ENCODE results near the gene CYBA. TPM values are rescaled to one million over a fixed set of nuclear protein-coding genes. Genes with fewer than 3 reads are reported as not detected.

CYBA gene
- total and polyA plus RNA-seq, 9 of the 15 experiments (the other 6 are each of a cell fraction or from before 2014, with no cell fraction given), result 0.34 to 683 (median 93.0) TPM

DNA sequence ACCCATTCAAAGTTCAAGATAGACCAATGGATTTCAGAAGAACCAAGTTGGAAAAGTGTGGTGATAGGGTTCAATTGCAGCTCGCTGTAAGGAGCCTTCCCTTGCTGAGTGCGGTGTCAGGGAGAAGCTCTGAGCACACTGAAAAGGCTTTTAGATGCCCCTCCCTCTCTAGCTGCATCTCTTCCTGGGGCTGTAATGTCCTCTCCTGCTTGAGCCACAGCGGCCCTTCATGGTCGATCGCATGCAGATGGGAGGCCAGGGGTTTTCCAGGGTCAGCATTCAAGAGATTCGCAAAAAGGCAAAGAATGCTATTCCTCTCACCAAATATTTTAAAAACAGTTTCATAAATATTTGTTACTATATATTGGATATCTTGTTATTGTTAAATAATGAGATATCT, 56.9 kb downstream of the CYBA start (continued):
- no peak for TF ChIP-seq ZC3H11A (IDR thresholded peaks at IDR 0.05; ENCODE audit: low read depth, low read length)

DNA sequence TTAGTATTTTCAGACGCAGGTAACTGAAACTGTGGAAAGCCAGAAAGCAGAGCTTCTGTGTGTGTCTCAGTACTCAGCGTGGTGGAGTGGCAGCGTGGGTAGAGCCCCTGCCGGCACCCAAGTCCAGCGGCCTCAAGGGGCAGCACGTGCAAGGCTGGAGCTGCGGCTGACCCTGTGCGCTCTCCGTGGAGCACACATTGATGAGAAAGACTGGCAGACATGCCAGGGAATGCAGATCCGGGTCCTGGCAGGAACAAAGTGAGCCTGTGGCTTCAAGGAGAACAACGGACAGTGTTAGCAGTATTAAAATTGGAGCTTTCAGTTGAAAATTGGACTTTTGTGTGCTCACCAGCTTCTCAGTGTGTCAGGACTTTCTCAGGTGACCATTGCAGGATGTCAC, 57.4 kb downstream of the CYBA start:
- no peak overlapping the region for H3K27ac ChIP-seq (ENCODE audit: extremely low read depth, low read depth, low read length)
- intact Hi-C loops (cut with micrococcal nuclease) (no loop called here), in situ Hi-C loops (cut with MboI) (no loop called here)
- no TSS peak for BruUV-seq (replicated peaks)
- H2AFZ ChIP-seq (ENCODE audit: low read depth, low read length), result no peak overlapping the region
- H3K4me3 ChIP-seq, result no peak overlapping the region
- WGBS (ENCODE audit: insufficient coverage, low coverage, missing lambda C conversion rate), result 95% methylated on average over 11 of the region's 11 CpGs
- no peak overlapping the region for H3K9ac ChIP-seq (ENCODE audit: insufficient read depth in 1 of 2, low read depth in 2 of 2, low read length in 2 of 2)
- TF ChIP-seq, protein P1, sequence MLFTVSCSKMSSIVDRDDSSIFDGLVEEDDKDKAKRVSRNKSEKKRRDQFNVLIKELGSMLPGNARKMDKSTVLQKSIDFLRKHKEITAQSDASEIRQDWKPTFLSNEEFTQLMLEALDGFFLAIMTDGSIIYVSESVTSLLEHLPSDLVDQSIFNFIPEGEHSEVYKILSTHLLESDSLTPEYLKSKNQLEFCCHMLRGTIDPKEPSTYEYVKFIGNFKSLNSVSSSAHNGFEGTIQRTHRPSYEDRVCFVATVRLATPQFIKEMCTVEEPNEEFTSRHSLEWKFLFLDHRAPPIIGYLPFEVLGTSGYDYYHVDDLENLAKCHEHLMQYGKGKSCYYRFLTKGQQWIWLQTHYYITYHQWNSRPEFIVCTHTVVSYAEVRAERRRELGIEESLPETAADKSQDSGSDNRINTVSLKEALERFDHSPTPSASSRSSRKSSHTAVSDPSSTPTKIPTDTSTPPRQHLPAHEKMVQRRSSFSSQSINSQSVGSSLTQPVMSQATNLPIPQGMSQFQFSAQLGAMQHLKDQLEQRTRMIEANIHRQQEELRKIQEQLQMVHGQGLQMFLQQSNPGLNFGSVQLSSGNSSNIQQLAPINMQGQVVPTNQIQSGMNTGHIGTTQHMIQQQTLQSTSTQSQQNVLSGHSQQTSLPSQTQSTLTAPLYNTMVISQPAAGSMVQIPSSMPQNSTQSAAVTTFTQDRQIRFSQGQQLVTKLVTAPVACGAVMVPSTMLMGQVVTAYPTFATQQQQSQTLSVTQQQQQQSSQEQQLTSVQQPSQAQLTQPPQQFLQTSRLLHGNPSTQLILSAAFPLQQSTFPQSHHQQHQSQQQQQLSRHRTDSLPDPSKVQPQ (CRISPR knock-in tag; IDR thresholded peaks at IDR 0.05; ENCODE audit: borderline replicate concordance), result no peak
- no peak for TF ChIP-seq GATA2 (CRISPR knock-in tag; IDR thresholded peaks at IDR 0.05)
- TF ChIP-seq, protein P2, sequence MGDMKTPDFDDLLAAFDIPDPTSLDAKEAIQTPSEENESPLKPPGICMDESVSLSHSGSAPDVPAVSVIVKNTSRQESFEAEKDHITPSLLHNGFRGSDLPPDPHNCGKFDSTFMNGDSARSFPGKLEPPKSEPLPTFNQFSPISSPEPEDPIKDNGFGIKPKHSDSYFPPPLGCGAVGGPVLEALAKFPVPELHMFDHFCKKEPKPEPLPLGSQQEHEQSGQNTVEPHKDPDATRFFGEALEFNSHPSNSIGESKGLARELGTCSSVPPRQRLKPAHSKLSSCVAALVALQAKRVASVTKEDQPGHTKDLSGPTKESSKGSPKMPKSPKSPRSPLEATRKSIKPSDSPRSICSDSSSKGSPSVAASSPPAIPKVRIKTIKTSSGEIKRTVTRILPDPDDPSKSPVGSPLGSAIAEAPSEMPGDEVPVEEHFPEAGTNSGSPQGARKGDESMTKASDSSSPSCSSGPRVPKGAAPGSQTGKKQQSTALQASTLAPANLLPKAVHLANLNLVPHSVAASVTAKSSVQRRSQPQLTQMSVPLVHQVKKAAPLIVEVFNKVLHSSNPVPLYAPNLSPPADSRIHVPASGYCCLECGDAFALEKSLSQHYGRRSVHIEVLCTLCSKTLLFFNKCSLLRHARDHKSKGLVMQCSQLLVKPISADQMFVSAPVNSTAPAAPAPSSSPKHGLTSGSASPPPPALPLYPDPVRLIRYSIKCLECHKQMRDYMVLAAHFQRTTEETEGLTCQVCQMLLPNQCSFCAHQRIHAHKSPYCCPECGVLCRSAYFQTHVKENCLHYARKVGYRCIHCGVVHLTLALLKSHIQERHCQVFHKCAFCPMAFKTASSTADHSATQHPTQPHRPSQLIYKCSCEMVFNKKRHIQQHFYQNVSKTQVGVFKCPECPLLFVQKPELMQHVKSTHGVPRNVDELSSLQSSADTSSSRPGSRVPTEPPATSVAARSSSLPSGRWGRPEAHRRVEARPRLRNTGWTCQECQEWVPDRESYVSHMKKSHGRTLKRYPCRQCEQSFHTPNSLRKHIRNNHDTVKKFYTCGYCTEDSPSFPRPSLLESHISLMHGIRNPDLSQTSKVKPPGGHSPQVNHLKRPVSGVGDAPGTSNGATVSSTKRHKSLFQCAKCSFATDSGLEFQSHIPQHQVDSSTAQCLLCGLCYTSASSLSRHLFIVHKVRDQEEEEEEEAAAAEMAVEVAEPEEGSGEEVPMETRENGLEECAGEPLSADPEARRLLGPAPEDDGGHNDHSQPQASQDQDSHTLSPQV (IDR thresholded peaks at IDR 0.05), result no peak
- TF ChIP-seq, protein P3, sequence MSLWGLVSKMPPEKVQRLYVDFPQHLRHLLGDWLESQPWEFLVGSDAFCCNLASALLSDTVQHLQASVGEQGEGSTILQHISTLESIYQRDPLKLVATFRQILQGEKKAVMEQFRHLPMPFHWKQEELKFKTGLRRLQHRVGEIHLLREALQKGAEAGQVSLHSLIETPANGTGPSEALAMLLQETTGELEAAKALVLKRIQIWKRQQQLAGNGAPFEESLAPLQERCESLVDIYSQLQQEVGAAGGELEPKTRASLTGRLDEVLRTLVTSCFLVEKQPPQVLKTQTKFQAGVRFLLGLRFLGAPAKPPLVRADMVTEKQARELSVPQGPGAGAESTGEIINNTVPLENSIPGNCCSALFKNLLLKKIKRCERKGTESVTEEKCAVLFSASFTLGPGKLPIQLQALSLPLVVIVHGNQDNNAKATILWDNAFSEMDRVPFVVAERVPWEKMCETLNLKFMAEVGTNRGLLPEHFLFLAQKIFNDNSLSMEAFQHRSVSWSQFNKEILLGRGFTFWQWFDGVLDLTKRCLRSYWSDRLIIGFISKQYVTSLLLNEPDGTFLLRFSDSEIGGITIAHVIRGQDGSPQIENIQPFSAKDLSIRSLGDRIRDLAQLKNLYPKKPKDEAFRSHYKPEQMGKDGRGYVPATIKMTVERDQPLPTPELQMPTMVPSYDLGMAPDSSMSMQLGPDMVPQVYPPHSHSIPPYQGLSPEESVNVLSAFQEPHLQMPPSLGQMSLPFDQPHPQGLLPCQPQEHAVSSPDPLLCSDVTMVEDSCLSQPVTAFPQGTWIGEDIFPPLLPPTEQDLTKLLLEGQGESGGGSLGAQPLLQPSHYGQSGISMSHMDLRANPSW (CRISPR knock-in tag; IDR thresholded peaks at IDR 0.05), result no peak
- no peak for TF ChIP-seq SAFB (IDR thresholded peaks at IDR 0.05; ENCODE audit: borderline replicate concordance, low read depth, low read length)
- 0 out of 2 replicates have a peak, but pooled peaks have one; percentile 23 for TF ChIP-seq POLR2G (IDR thresholded peaks at IDR 0.05; ENCODE audit: low read depth, low read length)
- H3K79me2 ChIP-seq (ENCODE audit: control insufficient read depth, insufficient read depth, low read length), result peaks cover 20% of the 10 kb centered on the region
- 0 out of 2 replicates have a peak, but pooled peaks cover 3% of the 10 kb centered on the region for H4K20me1 ChIP-seq (replicated peaks; ENCODE audit: control insufficient read depth, insufficient read depth, low read length)
- H3K4me1 ChIP-seq (replicated peaks in 1 of 2; ENCODE audit: control insufficient read depth in 2 of 2, insufficient read depth in 2 of 2, low read length in 2 of 2), result peaks cover 0 to 8% of the 10 kb centered on the region in 2 experiments; a peak in 1 of 5 replicates
- peaks cover 74% of the 10 kb centered on the region for H3K36me3 ChIP-seq (ENCODE audit: control insufficient read depth, insufficient read depth, low read length)
- H3K4me2 ChIP-seq (ENCODE audit: insufficient read depth, low read length), result no peak overlapping the region
- ATAC-seq (no peak; the same call in 2 of the 3 replicates), DNase-seq (ENCODE audit: extremely low read depth in 1 of 4, low spot score in 3 of 4) (no peak), FAIRE-seq (no peak)
- no peaks in the 10 kb centered on the region for H3K27me3 ChIP-seq (ENCODE audit: control insufficient read depth in 2 of 2, insufficient read depth in 2 of 2, low read length in 2 of 2)
- no peaks in the 10 kb centered on the region for H3K9me1 ChIP-seq (ENCODE audit: control insufficient read depth, insufficient read depth, low read length)
- CTCF ChIA-PET (ENCODE audit: low intra/inter-chr PET ratio), result no interaction called here
- POLR2A ChIA-PET, result interaction anchor here (0.7 to 2.0 kb wide), 4 partner anchors 9 to 668 kb away, joined by 3 to 8 read pairs (median 4); partner anchors contain the start of gene ZC3H18
- no peaks in the 10 kb centered on the region for H3K9me3 ChIP-seq (replicated peaks; ENCODE audit: control insufficient read depth, insufficient read depth, low read depth, low read length)
